ENCODE measurements around the gene PRKAB1. TPM values are rescaled to one million over a fixed set of nuclear protein-coding genes. Genes with fewer than 3 reads are reported as not detected.

The PRKAB1 gene
- total and polyA plus RNA-seq, 9 of the 15 experiments (the other 6 are each of a cell fraction or from before 2014, with no cell fraction given), result 32.6 to 94.2 (median 63.8) TPM

DNA sequence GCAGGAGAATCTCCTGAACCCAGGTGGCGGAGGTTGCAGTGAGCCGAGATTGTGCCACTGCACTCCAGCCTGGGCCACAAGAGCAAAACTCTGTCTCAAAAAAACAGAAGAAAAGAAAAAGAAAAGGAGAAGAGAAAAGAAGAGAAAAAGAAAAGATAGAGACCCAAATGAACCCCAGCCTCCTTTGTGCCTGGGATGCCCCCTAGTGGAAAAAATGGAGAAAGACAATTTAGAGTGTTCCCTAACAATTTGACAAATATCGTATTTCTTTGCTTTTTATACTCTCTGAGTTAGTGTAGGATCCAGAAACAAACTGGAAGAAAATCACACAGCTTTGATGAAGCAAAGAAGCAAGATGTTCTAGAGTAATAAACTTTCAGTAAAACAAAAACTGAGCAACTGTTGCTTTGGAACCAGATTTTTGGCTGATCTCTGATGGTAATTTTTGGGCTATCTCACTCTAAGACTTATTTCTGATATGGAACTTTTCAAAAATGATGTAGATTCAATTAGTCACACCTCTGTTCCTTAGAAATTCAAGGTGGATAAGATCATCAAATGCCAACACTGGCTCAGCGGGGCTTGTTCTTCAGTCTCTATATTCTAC lies 18.6 kb upstream of the PRKAB1 start (continued):
- 0 out of 2 replicates have a peak, but pooled peaks have one; percentile 27 for TF ChIP-seq NFATC3 (IDR thresholded peaks at IDR 0.05)
- TF ChIP-seq PHTF2 (CRISPR knock-in tag; IDR thresholded peaks at IDR 0.05), result no peak
- TF ChIP-seq U2AF2 (optimal IDR thresholded peaks at IDR 0.05; ENCODE audit: low read depth, low read length), result no peak
- TF ChIP-seq, protein P1, sequence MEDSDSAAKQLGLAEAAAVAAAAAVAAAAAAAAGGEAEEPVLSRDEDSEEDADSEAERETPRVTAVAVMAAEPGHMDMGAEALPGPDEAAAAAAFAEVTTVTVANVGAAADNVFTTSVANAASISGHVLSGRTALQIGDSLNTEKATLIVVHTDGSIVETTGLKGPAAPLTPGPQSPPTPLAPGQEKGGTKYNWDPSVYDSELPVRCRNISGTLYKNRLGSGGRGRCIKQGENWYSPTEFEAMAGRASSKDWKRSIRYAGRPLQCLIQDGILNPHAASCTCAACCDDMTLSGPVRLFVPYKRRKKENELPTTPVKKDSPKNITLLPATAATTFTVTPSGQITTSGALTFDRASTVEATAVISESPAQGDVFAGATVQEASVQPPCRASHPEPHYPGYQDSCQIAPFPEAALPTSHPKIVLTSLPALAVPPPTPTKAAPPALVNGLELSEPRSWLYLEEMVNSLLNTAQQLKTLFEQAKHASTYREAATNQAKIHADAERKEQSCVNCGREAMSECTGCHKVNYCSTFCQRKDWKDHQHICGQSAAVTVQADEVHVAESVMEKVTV (CRISPR knock-in tag; IDR thresholded peaks at IDR 0.05), result peak; percentile 61; the same call in 1 of the 2 replicates
- no peak for TF ChIP-seq HDGF (IDR thresholded peaks at IDR 0.05)
- TF ChIP-seq JUNB (CRISPR knock-in tag; conservative IDR thresholded peaks at IDR 0.05), result no peak
- peak in 1 of 2 experiments; percentile 66; a peak in 1 of 4 replicates for TF ChIP-seq TEAD1 (CRISPR knock-in tag; IDR thresholded peaks at IDR 0.05)
- TF ChIP-seq PHF20 (IDR thresholded peaks at IDR 0.05; ENCODE audit: partially characterized antibody), result no peak
- TF ChIP-seq HEY1 (CRISPR knock-in tag; IDR thresholded peaks at IDR 0.05; ENCODE audit: borderline replicate concordance), result no peak
- TF ChIP-seq ZNF263 (CRISPR knock-in tag; IDR thresholded peaks at IDR 0.05; ENCODE audit: borderline replicate concordance), result no peak
- TF ChIP-seq ZNF174 (CRISPR knock-in tag; IDR thresholded peaks at IDR 0.05), result no peak
- TF ChIP-seq, protein P2, sequence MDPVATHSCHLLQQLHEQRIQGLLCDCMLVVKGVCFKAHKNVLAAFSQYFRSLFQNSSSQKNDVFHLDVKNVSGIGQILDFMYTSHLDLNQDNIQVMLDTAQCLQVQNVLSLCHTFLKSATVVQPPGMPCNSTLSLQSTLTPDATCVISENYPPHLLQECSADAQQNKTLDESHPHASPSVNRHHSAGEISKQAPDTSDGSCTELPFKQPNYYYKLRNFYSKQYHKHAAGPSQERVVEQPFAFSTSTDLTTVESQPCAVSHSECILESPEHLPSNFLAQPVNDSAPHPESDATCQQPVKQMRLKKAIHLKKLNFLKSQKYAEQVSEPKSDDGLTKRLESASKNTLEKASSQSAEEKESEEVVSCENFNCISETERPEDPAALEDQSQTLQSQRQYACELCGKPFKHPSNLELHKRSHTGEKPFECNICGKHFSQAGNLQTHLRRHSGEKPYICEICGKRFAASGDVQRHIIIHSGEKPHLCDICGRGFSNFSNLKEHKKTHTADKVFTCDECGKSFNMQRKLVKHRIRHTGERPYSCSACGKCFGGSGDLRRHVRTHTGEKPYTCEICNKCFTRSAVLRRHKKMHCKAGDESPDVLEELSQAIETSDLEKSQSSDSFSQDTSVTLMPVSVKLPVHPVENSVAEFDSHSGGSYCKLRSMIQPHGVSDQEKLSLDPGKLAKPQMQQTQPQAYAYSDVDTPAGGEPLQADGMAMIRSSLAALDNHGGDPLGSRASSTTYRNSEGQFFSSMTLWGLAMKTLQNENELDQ (CRISPR knock-in tag; IDR thresholded peaks at IDR 0.05; ENCODE audit: borderline replicate concordance), result no peak
- TF ChIP-seq U2AF1 (optimal IDR thresholded peaks at IDR 0.05; ENCODE audit: low read depth, low read length), result peak; percentile 27
- TF ChIP-seq POLR3G (IDR thresholded peaks at IDR 0.05; ENCODE audit: extremely low read depth, insufficient read length, insufficient replicate concordance), result no peak
- peak; percentile 29; the same call in 1 of the 2 replicates for TF ChIP-seq TEAD4 (IDR thresholded peaks at IDR 0.05; ENCODE audit: low read length)
- no peak for TF ChIP-seq TEAD4 (CRISPR knock-in tag; IDR thresholded peaks at IDR 0.05; ENCODE audit: borderline replicate concordance)
- TF ChIP-seq HDAC6 (IDR thresholded peaks at IDR 0.05; ENCODE audit: low read depth, low read length), result no peak

Measured in K562 (cell line).